HG03521 (cell line): ENCODE measurements around the gene ENTREP3.

Experiments used
- ATAC-seq: cut with Tn5 transposase; IDR thresholded peaks from one replicate; pipeline ENCODE4 v1.9.1; 2021; ENCODE audit warnings: mild to moderate bottlenecking, moderate library complexity; ENCODE audit not compliant: unreplicated experiment

Gene ENTREP3

DNA sequence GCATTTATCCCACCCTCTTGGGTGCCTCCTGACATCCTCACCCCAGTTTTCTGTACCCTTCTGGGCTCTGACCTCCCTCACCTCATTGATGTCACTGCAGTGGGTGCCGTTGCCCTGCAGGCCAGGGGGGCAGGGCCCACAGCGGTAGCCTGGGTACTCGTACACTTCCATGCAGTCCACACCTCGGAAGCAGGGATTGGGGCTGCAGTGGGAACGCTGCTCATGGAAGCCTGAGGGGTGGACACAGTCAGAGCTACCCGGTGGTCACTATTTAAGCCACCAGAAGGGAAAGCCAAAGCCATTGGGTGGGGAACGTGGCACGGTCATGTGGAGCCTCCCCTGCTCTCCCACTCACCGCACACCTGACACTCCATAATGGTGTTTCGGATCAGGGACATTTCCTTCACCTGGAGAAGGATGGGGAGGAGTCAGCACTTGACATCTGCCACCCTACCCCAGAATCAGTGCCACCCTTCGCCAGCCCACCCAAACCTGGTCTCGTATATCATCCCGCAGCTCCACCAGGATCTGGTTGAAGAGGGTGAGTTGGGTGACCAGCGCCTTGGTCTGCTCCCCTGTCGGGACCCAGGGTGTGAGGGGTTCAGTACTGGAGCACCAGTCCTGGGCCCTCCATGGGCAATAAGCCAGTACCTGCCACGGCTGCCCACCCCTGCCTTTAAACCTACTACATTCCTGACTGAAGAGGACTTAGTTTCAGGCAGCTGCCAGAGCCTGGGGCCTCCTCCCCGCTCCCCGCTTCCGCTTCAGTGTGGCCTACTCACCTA, 52.4 kb downstream of the ENTREP3 start:
- ATAC-seq, result no peak

GRCh38 chr1:155202198-155202597, 53.1 kb downstream of the ENTREP3 start:
- no peak for ATAC-seq

DNA sequence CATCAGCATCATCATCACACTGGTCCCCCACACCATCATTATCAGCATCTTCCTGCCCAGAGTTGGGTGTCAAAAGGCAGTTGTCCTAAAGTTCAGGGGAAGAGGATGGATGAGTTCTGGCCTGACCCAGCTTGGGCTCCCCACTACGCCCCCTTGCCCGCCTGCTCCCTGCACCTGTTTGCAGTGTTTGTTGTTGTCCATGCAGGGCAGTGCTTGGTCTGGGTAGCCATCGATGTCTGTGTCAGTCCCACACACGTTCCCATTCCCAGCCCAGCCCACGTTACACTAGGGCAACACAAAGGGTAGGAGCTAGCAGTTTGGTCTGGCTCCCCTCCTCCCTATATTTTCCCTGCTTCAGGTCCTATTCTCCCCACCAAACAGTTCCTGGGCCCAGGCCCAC, 54.4 kb downstream of the ENTREP3 start:
- ATAC-seq, result no peak

GRCh38 chr1:155199792-155200191, 55.5 kb downstream of the ENTREP3 start:
- ATAC-seq, result no peak

GRCh38 chr1:155198547-155198906, 56.8 kb downstream of the ENTREP3 start:
- no peak for ATAC-seq

- no peak for ATAC-seq
Observed at GRCh38 chr1:155197901-155198546, 57.3 kb downstream of the ENTREP3 start.
